ENCODE measurements around the gene ZNF853. TPM values are rescaled to one million over a fixed set of nuclear protein-coding genes. Genes with fewer than 3 reads are reported as not detected.

Gene ZNF853
- total RNA-seq, 1 experiment from 2014 or later = 12.3 TPM

DNA sequence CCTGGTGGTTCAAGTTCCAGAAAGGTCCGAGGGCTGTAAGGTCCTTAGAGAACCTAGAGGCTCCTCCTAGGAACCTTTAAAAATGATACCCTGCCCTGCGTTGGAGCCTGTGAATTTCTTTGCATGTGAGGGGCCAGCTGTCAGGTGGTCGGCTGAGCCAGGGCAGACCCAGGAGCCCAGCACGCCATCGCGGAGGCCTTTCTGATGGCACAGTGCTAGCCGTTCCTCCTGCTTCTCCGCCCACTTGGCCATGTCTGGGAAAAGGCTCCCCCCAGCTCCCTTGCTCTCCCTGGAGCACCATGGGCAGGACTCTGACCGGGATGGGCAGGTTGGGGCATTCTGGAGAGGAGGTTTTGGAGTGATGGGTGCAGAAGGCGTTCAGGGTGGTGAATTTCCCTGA lies 29.3 kb downstream of the ZNF853 start:
- H3K4me1 Mint-ChIP-seq (ENCODE audit: low read depth, unreplicated experiment) = no peaks in the 10 kb centered on the region
- no peaks in the 10 kb centered on the region for H3K27me3 Mint-ChIP-seq (ENCODE audit: insufficient read depth, unreplicated experiment)
- intact Hi-C loops (cut with micrococcal nuclease; ENCODE audit: unreplicated experiment) = no loop called here
- Histone ChIP-seq H3K27me3 (replicated peaks; ENCODE audit: control insufficient read depth, insufficient read depth, low read length) (no peaks in the 10 kb centered on the region), H3K36me3 (ENCODE audit: control insufficient read depth, insufficient read depth, low read length) (peaks cover 3% of the 10 kb centered on the region), H3K9me3 (no peaks in the 10 kb centered on the region), H3K4me1 (no peaks in the 10 kb centered on the region), H3K4me3 (ENCODE audit: low read depth, low read length) (no peak overlapping the region)
- H3K9me3 Mint-ChIP-seq (ENCODE audit: unreplicated experiment) = no peaks in the 10 kb centered on the region
- ChIA-PET CTCF (no interaction called here), POLR2A (no interaction called here)
- no TSS peak for BruUV-seq (replicated peaks)
- TF ChIP-seq, protein P1, sequence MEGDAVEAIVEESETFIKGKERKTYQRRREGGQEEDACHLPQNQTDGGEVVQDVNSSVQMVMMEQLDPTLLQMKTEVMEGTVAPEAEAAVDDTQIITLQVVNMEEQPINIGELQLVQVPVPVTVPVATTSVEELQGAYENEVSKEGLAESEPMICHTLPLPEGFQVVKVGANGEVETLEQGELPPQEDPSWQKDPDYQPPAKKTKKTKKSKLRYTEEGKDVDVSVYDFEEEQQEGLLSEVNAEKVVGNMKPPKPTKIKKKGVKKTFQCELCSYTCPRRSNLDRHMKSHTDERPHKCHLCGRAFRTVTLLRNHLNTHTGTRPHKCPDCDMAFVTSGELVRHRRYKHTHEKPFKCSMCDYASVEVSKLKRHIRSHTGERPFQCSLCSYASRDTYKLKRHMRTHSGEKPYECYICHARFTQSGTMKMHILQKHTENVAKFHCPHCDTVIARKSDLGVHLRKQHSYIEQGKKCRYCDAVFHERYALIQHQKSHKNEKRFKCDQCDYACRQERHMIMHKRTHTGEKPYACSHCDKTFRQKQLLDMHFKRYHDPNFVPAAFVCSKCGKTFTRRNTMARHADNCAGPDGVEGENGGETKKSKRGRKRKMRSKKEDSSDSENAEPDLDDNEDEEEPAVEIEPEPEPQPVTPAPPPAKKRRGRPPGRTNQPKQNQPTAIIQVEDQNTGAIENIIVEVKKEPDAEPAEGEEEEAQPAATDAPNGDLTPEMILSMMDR (IDR thresholded peaks at IDR 0.05; ENCODE audit: insufficient read depth in 1 of 2, low read depth in 1 of 2, low read length in 1 of 2, severe bottlenecking in 1 of 2, unreplicated experiment in 1 of 2) = no peak
- H3K27ac Mint-ChIP-seq (ENCODE audit: unreplicated experiment) = no peak overlapping the region
- H3K36me3 Mint-ChIP-seq (ENCODE audit: insufficient read depth, unreplicated experiment) = peaks cover 38% of the 10 kb centered on the region
- DNase-seq = no peak
- no peak overlapping the region for H3K4me3 Mint-ChIP-seq (ENCODE audit: unreplicated experiment)

DNA sequence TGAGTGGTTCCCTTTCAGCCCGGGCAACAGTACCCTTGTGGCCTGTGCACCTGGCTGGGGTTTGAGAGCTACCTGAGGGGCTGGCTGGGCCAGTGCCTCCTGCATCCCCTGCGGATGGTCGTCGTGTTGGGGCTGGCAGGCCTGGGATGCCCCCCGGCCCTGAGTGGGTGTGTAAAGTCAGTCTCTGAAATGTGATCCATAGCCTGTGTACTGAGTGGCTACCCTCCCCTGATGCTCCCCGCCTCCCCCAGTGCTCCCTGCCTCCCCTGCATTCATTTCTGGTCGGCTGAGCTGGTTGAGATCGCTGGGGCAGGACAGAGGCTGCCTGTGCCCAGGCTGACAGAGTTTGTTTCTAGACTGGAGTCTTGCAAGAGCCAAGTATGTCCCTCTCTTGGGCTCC lies 31.1 kb downstream of the ZNF853 start:
- H3K4me1 Mint-ChIP-seq (ENCODE audit: low read depth, unreplicated experiment) = no peaks in the 10 kb centered on the region
- H3K27me3 ChIP-seq (replicated peaks; ENCODE audit: control insufficient read depth, insufficient read depth, low read length) = no peaks in the 10 kb centered on the region
- intact Hi-C loops (cut with micrococcal nuclease; ENCODE audit: unreplicated experiment) = no loop called here
- CTCF ChIA-PET = no interaction called here
- TF ChIP-seq, protein P1 (IDR thresholded peaks at IDR 0.05; ENCODE audit: insufficient read depth in 1 of 2, low read depth in 1 of 2, low read length in 1 of 2, severe bottlenecking in 1 of 2, unreplicated experiment in 1 of 2) = no peak
- H3K27ac Mint-ChIP-seq (ENCODE audit: unreplicated experiment) = no peak overlapping the region
- no peaks in the 10 kb centered on the region for H3K27me3 Mint-ChIP-seq (ENCODE audit: insufficient read depth, unreplicated experiment)
- no TSS peak for BruUV-seq (replicated peaks)
- POLR2A ChIA-PET = no interaction called here
- H3K9me3 ChIP-seq = no peaks in the 10 kb centered on the region
- H3K4me3 Mint-ChIP-seq (ENCODE audit: unreplicated experiment) = no peak overlapping the region
- H3K36me3 Mint-ChIP-seq (ENCODE audit: insufficient read depth, unreplicated experiment) = peaks cover 47% of the 10 kb centered on the region
- H3K36me3 ChIP-seq (ENCODE audit: control insufficient read depth, insufficient read depth, low read length) = peaks cover 6% of the 10 kb centered on the region
- H3K4me3 ChIP-seq (ENCODE audit: low read depth, low read length) = no peak overlapping the region
- H3K9me3 Mint-ChIP-seq (ENCODE audit: unreplicated experiment) = no peaks in the 10 kb centered on the region
- no peaks in the 10 kb centered on the region for H3K4me1 ChIP-seq
- no peak for DNase-seq

DNA sequence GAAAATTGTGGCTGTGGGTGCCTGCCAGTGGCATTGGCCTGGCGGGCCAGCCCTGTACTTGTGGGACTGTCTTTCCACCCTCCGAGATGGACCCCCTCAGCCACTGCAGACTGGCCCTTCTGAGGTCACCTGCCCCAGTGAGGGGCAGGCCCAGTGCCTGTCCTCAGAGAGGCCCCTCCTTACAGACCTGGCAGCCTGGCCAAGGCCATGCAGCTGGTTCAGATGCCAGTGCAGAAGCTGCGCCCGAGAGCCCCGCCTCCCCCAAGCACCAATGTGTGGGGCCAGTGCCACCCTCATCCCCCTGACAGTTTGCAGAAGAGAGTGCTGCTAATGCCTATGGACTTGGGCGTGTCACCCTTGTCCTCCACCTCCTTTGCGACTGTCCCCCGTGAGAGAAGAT lies 31.7 kb downstream of the ZNF853 start:
- no peak overlapping the region for H3K27ac Mint-ChIP-seq (ENCODE audit: unreplicated experiment)
- TF ChIP-seq, protein P1 (IDR thresholded peaks at IDR 0.05; ENCODE audit: insufficient read depth in 1 of 2, low read depth in 1 of 2, low read length in 1 of 2, severe bottlenecking in 1 of 2, unreplicated experiment in 1 of 2) = no peak
- ChIA-PET CTCF (no interaction called here), POLR2A (no interaction called here)
- H3K4me1 Mint-ChIP-seq (ENCODE audit: low read depth, unreplicated experiment) = no peaks in the 10 kb centered on the region
- DNase-seq = no peak
- Histone ChIP-seq H3K4me3 (ENCODE audit: low read depth, low read length) (no peak overlapping the region), H3K4me1 (no peaks in the 10 kb centered on the region), H3K27me3 (replicated peaks; ENCODE audit: control insufficient read depth, insufficient read depth, low read length) (no peaks in the 10 kb centered on the region), H3K36me3 (ENCODE audit: control insufficient read depth, insufficient read depth, low read length) (peaks cover 9% of the 10 kb centered on the region), H3K9me3 (no peaks in the 10 kb centered on the region)
- no peak overlapping the region for H3K4me3 Mint-ChIP-seq (ENCODE audit: unreplicated experiment)
- H3K36me3 Mint-ChIP-seq (ENCODE audit: insufficient read depth, unreplicated experiment) = peaks cover 47% of the 10 kb centered on the region
- H3K27me3 Mint-ChIP-seq (ENCODE audit: insufficient read depth, unreplicated experiment) = no peaks in the 10 kb centered on the region
- no peaks in the 10 kb centered on the region for H3K9me3 Mint-ChIP-seq (ENCODE audit: unreplicated experiment)
- no TSS peak for BruUV-seq (replicated peaks)
- intact Hi-C loops (cut with micrococcal nuclease; ENCODE audit: unreplicated experiment) = no loop called here

Measured in Caco-2 (cell line).